Measurements from ENCODE around the gene YDJC.
"Not testable (repeated sequence)": the region's sequence is repeated elsewhere in the genome, so short reads cannot be mapped to it uniquely, and the experiment has no call there.

Gene YDJC

GRCh38 chr22:21621025-21621424 lies 8.8 kb downstream of the YDJC start:
- intact Hi-C loops (cut with DNase I), result no loop called here
- no peak for DNase-seq

GRCh38 chr22:21617337-21617736 lies 12.5 kb downstream of the YDJC start:
- DNase-seq; intact Hi-C loops (cut with DNase I): not testable (repeated sequence)

GRCh38 chr22:21615731-21616130 lies 14.1 kb downstream of the YDJC start:
- intact Hi-C loops (cut with DNase I), result no loop called here
- DNase-seq, result no peak

GRCh38 chr22:21613553-21614233 lies 16.1 kb downstream of the YDJC start:
- intact Hi-C loops (cut with DNase I), result no loop called here
- no peak for DNase-seq

- DNase-seq, result no peak
- intact Hi-C loops (cut with DNase I), result no loop called here
Measured at GRCh38 chr22:21612858-21613257, 17.0 kb downstream of the YDJC start.

GRCh38 chr22:21611210-21611977 lies 18.4 kb downstream of the YDJC start:
- intact Hi-C loops (cut with DNase I), result no loop called here
- no peak for DNase-seq

GRCh38 chr22:21609556-21610157 lies 20.2 kb downstream of the YDJC start:
- intact Hi-C loops (cut with DNase I), result not testable (repeated sequence)

GRCh38 chr22:21606775-21607174 lies 23.0 kb downstream of the YDJC start:
- intact Hi-C loops (cut with DNase I), result no loop called here
- no peak for DNase-seq

More at GRCh38 chr22:21609556-21610157, 20.2 kb downstream of the YDJC start:
- not testable (repeated sequence) for DNase-seq

- intact Hi-C loops (cut with DNase I), result no loop called here
- no peak for DNase-seq
Measured at GRCh38 chr22:21605887-21606564, 23.8 kb downstream of the YDJC start.

- no peak for DNase-seq
- intact Hi-C loops (cut with DNase I), result no loop called here
Measured at GRCh38 chr22:21603973-21604372, 25.8 kb downstream of the YDJC start.

- DNase-seq, result no peak
- intact Hi-C loops (cut with DNase I), result no loop called here
Measured at GRCh38 chr22:21602579-21602978, 27.2 kb downstream of the YDJC start.

- intact Hi-C loops (cut with DNase I), result no loop called here
- no peak for DNase-seq
Measured at GRCh38 chr22:21599053-21599893, 30.5 kb downstream of the YDJC start.

- DNase-seq, result no peak
- intact Hi-C loops (cut with DNase I), result no loop called here
Measured at GRCh38 chr22:21598302-21598701, 31.5 kb downstream of the YDJC start.

- DNase-seq, result not testable (repeated sequence)
Measured at GRCh38 chr22:21596356-21597135, 33.3 kb downstream of the YDJC start.

GRCh38 chr22:21594865-21595452 lies 34.9 kb downstream of the YDJC start:
- intact Hi-C loops (cut with DNase I), result no loop called here
- DNase-seq, result peak in 13 of 42 donors; percentile 5 to 51 (median 24)

More at GRCh38 chr22:21596356-21597135, 33.3 kb downstream of the YDJC start:
- intact Hi-C loops (cut with DNase I), result not testable (repeated sequence)

- intact Hi-C loops (cut with DNase I), result no loop called here
- peak in 8 of 42 donors; percentile 11 to 47 (median 22) for DNase-seq
Measured at GRCh38 chr22:21593406-21594232, 36.2 kb downstream of the YDJC start.

GRCh38 chr22:21592422-21592821 lies 37.4 kb downstream of the YDJC start:
- no peak for DNase-seq
- intact Hi-C loops (cut with DNase I), result no loop called here
